Karpas-422 (cell line): ENCODE data around the gene RMDN2. TPM values are rescaled to one million over a fixed set of nuclear protein-coding genes. Genes with fewer than 3 reads are reported as not detected.

Source experiments
- DNase-seq: peaks from one replicate; pipeline ENCODE4 v3.0.0-alpha.2; 2015
- H2AFZ ChIP-seq: fragments of 200-600 bp; sonication (generic); 2 replicates; pipeline ENCODE4 v1.6.1; 2014; ENCODE audit warnings: antibody characterized with exemption, low read length, mixed read lengths
- H3K27ac ChIP-seq: fragments of 200-600 bp; sonication (generic); 2 replicates; pipeline ENCODE4 v1.5.1; 2014; ENCODE audit warnings: mild to moderate bottlenecking, low read length, moderate library complexity
- H3K27me3 ChIP-seq: fragments of 200-600 bp; sonication (generic); 2 replicates; pipeline ENCODE4 v1.6.1; 2014; ENCODE audit warnings: low read length, mixed read lengths
- H3K36me3 ChIP-seq: fragments of 200-600 bp; sonication (generic); 2 replicates; pipeline ENCODE4 v1.6.1; 2014; ENCODE audit warnings: low read length, mixed read lengths; ENCODE audit not compliant: insufficient read depth
- H3K4me1 ChIP-seq: fragments of 200-600 bp; sonication (generic); 2 replicates; pipeline ENCODE4 v1.6.1; 2014; ENCODE audit warnings: mild to moderate bottlenecking, low read length, mixed read lengths
- H3K4me2 ChIP-seq: fragments of 200-600 bp; sonication (generic); 2 replicates; pipeline ENCODE4 v1.6.1; 2014; ENCODE audit warnings: low read length, low read depth, mild to moderate bottlenecking; ENCODE audit not compliant: poor library complexity, severe bottlenecking
- H3K4me3 ChIP-seq: fragments of 200-600 bp; sonication (generic); 2 replicates; pipeline ENCODE4 v1.5.1; 2014; ENCODE audit warnings: mild to moderate bottlenecking, antibody characterized with exemption, low read length, mixed read lengths
- H3K79me2 ChIP-seq: fragments of 200-600 bp; sonication (generic); 2 replicates; pipeline ENCODE4 v1.6.1; 2014; ENCODE audit warnings: mild to moderate bottlenecking, low read length, mixed read lengths
- H3K9ac ChIP-seq: fragments of 200-600 bp; sonication (generic); 2 replicates; pipeline ENCODE4 v1.6.0; 2014; ENCODE audit warnings: low read length
- H3K9me2 ChIP-seq: fragments of 200-600 bp; sonication (generic), shearing (Covaris generic); replicated peaks from 2 replicates; pipeline ENCODE4 v1.6.0; 2014; ENCODE audit warnings: mild to moderate bottlenecking, low read length, moderate library complexity; ENCODE audit not compliant: insufficient read depth
- H3K9me3 ChIP-seq: fragments of 300-700, 200-600 bp; sonication (generic); 2 replicates; pipeline ENCODE4 v1.6.1; 2014; ENCODE audit warnings: low read length, mixed read lengths
- H4K20me1 ChIP-seq: fragments of 200-600 bp; sonication (generic); 2 replicates; pipeline ENCODE4 v1.6.1; 2014; ENCODE audit warnings: mild to moderate bottlenecking, antibody characterized with exemption, low read length, low read depth; ENCODE audit not compliant: insufficient read depth
- total RNA-seq: library from RNA; depleted of rRNA; stranded (reverse); fragments of >200 nt; shearing (Covaris generic); gene quantifications from 2 replicates; pipeline ENCODE4 v1.2.3, GENCODE V29; 2014; ENCODE audit warnings: low replicate concordance

The RMDN2 gene
- total RNA-seq, 1 experiment from 2014 or later = 6.5 TPM

DNA sequence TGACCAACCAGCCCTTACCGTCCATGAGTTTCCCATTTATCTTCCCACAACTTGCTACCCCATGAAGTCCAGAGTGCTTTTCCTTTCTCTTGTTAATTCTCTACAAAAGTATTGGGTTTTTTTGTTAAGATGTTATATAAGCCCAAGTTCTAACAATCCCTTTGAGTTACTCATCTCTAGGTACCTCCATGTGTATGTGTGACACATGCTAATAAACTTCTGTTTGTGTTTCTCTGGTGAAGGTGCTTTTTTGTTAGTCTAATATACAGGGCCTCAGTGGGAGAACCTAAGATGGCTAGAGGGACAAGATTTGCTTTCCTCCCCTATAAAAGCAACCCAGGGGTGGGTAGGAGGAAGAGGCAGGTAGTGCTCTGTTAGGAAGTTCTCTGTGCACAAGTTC is 31.8 kb upstream of the RMDN2 start:
- no peak overlapping the region for H3K4me3 ChIP-seq
- DNase-seq = no peak
- no peaks in the 10 kb centered on the region for H3K9me3 ChIP-seq
- H3K9ac ChIP-seq = no peak overlapping the region
- no peak overlapping the region for H3K27ac ChIP-seq
- no peaks in the 10 kb centered on the region for H4K20me1 ChIP-seq
- no peaks in the 10 kb centered on the region for H3K27me3 ChIP-seq
- no peak overlapping the region for H3K4me2 ChIP-seq
- H3K9me2 ChIP-seq = no peaks in the 10 kb centered on the region
- H3K4me1 ChIP-seq = no peaks in the 10 kb centered on the region
- no peaks in the 10 kb centered on the region for H3K79me2 ChIP-seq
- H2AFZ ChIP-seq = no peak overlapping the region
- H3K36me3 ChIP-seq = no peaks in the 10 kb centered on the region

DNA sequence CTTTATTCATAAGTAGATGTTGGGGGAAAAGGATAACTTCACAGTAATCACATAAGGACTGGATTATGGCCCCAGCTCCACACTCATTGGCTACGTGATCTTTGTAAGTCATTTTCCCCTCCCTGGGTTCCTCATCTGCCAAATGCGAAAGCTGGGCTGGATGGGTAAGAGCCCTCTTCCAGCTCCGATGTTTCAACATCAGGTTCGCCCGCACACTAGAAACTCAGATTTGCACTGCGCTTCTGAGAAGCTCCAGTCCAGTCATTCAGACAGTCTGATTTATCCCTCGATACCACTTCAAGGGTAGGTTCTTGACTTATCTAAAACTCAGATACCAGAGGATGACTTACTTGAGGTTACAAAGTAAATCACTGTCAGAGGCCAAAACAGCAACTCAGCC is 31.0 kb upstream of the RMDN2 start:
- no peaks in the 10 kb centered on the region for H3K36me3 ChIP-seq
- no peaks in the 10 kb centered on the region for H3K9me3 ChIP-seq
- no peaks in the 10 kb centered on the region for H4K20me1 ChIP-seq
- H3K4me1 ChIP-seq = no peaks in the 10 kb centered on the region
- no peak overlapping the region for H3K4me2 ChIP-seq
- H3K9me2 ChIP-seq = no peaks in the 10 kb centered on the region
- no peak overlapping the region for H3K27ac ChIP-seq
- H3K9ac ChIP-seq = no peak overlapping the region
- no peak for DNase-seq
- H3K4me3 ChIP-seq = no peak overlapping the region
- no peaks in the 10 kb centered on the region for H3K79me2 ChIP-seq
- no peak overlapping the region for H2AFZ ChIP-seq
- no peaks in the 10 kb centered on the region for H3K27me3 ChIP-seq

DNA sequence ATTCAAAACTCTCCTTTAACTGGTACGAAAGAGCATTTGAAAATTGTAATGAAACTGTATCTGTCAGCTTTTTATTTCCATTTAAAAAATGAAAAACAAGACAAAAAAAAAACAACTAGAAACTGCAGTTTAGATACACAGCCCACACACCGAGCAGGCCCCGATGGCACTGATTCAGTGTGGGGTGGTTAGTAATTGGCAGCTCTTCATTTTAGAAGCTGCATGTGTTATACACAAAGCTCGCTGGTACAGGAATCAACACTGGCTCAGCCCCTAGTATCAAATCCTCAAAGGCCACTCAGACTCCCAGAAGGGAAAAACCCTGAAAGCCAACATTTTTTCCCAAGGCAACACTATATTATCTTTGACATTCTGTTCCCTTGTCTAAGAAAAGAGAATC is 30.5 kb upstream of the RMDN2 start:
- Histone ChIP-seq H2AFZ (no peak overlapping the region), H3K27ac (no peak overlapping the region), H3K9me2 (no peaks in the 10 kb centered on the region), H3K4me3 (no peak overlapping the region), H3K36me3 (no peaks in the 10 kb centered on the region), H3K79me2 (no peaks in the 10 kb centered on the region), H4K20me1 (no peaks in the 10 kb centered on the region), H3K9ac (no peak overlapping the region), H3K4me1 (no peaks in the 10 kb centered on the region), H3K27me3 (no peaks in the 10 kb centered on the region), H3K4me2 (no peak overlapping the region), H3K9me3 (no peaks in the 10 kb centered on the region)
- DNase-seq = no peak

DNA sequence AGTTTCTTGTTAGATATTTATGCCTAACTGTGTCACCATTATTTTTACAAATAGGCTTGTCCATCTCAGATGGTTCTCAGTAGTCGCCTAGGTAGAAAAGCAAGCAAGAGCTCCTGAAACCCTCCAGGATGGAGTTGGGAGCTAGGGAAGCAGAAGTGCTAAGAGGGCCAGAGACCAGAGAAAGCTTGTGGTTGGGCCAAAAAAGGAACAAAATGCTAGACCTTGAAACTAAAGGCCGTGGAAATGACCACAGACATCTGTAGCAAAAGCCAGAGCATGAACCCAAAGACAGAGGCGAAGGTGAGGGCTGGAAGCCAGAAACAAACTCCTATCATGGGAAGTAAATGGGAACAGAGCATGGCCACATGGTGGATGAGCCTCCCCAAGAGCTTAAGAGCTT is 29.9 kb upstream of the RMDN2 start:
- DNase-seq = no peak
- H4K20me1 ChIP-seq = no peaks in the 10 kb centered on the region
- H3K27me3 ChIP-seq = no peaks in the 10 kb centered on the region
- no peaks in the 10 kb centered on the region for H3K79me2 ChIP-seq
- H3K36me3 ChIP-seq = no peaks in the 10 kb centered on the region
- no peak overlapping the region for H3K4me3 ChIP-seq
- no peak overlapping the region for H3K9ac ChIP-seq
- no peak overlapping the region for H3K27ac ChIP-seq
- H3K9me3 ChIP-seq = no peaks in the 10 kb centered on the region
- H3K4me2 ChIP-seq = no peak overlapping the region
- no peak overlapping the region for H2AFZ ChIP-seq
- H3K9me2 ChIP-seq = no peaks in the 10 kb centered on the region
- no peaks in the 10 kb centered on the region for H3K4me1 ChIP-seq

DNA sequence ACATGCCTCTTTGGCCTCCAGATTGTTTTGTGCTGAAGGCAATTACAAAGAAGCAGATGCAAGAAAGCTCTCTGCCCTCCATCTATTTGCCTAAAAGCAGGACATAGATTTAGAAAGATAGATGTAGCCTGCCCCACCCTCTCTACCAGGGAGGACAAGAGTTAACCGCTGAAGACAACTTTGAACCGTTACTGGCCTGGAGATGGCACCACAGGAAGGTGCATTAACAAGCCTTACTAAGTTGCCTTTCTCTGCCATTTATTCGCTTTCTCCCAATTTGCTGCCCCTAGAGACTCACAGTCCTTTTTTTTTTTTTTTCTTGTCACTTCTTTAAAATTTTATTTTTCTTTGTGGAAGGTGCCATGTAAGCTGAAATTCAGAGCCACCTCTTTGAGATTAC is 28.8 kb upstream of the RMDN2 start:
- H3K9me3 ChIP-seq = no peaks in the 10 kb centered on the region
- H3K79me2 ChIP-seq = no peaks in the 10 kb centered on the region
- H3K4me1 ChIP-seq = no peaks in the 10 kb centered on the region
- H3K9me2 ChIP-seq = no peaks in the 10 kb centered on the region
- H3K9ac ChIP-seq = no peak overlapping the region
- H3K4me3 ChIP-seq = no peak overlapping the region
- no peaks in the 10 kb centered on the region for H3K36me3 ChIP-seq
- peak; percentile 45 for DNase-seq
- H3K27ac ChIP-seq = no peak overlapping the region
- H3K27me3 ChIP-seq = no peaks in the 10 kb centered on the region
- no peak overlapping the region for H3K4me2 ChIP-seq
- H4K20me1 ChIP-seq = no peaks in the 10 kb centered on the region
- H2AFZ ChIP-seq = no peak overlapping the region

DNA sequence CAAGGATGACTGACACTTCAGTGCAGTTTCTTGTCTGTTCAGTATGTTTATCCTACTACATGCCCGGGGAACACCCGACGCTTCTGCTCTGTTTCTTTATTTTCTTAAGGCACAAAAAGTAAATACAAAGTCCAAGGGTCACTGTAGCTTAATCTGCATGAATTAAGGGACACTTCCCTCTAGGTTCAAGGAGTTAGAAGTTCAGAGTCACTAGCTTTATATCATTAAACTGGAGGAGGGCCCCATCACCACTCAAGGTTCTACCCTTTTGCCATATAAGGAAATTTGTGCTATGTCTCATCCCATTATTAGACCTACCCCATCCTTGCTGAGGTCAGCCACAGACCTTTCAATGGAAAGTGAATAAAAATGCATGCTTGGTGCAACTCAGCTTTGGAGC is 27.6 kb upstream of the RMDN2 start:
- Histone ChIP-seq H3K79me2 (no peaks in the 10 kb centered on the region), H3K4me3 (no peak overlapping the region), H3K4me2 (no peak overlapping the region), H3K27me3 (no peaks in the 10 kb centered on the region), H3K9ac (no peak overlapping the region), H3K9me3 (no peaks in the 10 kb centered on the region), H2AFZ (no peak overlapping the region), H3K9me2 (no peaks in the 10 kb centered on the region), H3K36me3 (no peaks in the 10 kb centered on the region), H4K20me1 (no peaks in the 10 kb centered on the region), H3K4me1 (no peaks in the 10 kb centered on the region), H3K27ac (no peak overlapping the region)
- no peak for DNase-seq

DNA sequence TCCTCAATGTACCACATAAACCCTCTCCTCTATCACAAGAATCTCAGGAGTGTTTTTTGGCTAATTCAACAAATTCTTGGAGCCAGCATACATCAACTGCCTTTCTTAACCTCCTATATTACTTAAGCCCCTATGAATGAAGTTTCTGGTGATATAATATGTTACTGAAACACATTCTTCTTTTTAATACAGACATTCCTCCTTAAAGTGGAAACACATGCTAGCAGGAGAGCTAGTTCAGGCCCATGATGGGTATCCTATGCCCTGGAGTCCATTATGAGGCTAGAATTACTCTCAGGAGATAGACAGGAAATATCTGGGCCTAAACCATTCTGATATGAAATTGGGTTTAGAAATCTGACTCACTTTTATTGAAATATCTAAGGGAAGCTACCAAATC is 26.6 kb upstream of the RMDN2 start:
- no peak for DNase-seq
- Histone ChIP-seq H3K9me3 (no peaks in the 10 kb centered on the region), H3K4me2 (no peak overlapping the region), H3K4me1 (no peaks in the 10 kb centered on the region), H4K20me1 (no peaks in the 10 kb centered on the region), H3K9me2 (no peaks in the 10 kb centered on the region), H3K4me3 (no peak overlapping the region), H3K36me3 (no peaks in the 10 kb centered on the region), H3K9ac (no peak overlapping the region), H3K27me3 (no peaks in the 10 kb centered on the region), H3K79me2 (no peaks in the 10 kb centered on the region), H3K27ac (no peak overlapping the region), H2AFZ (no peak overlapping the region)

DNA sequence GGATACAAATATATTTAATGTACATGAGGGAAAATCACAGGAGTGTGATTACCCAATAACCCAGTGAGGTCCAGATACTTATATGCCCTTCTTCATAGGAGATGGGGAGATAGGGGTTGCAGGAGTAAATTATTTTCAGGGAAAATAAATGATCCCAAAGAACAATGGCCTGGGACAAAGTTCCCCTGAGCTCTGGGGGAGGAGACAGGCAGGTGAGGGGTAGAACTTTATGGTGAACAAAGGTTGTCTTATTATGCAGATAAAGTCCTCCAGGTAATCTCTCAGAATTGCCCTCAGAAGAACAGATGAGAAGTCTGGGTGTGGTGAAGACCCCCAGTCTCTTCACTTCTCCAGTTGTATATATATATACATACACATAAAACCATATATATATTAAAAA is 22.1 kb upstream of the RMDN2 start:
- no peak for DNase-seq
- no peaks in the 10 kb centered on the region for H3K4me1 ChIP-seq
- H3K79me2 ChIP-seq = no peaks in the 10 kb centered on the region
- H3K4me3 ChIP-seq = no peak overlapping the region
- H3K27me3 ChIP-seq = no peaks in the 10 kb centered on the region
- no peaks in the 10 kb centered on the region for H3K36me3 ChIP-seq
- H4K20me1 ChIP-seq = no peaks in the 10 kb centered on the region
- no peak overlapping the region for H3K9ac ChIP-seq
- no peaks in the 10 kb centered on the region for H3K9me3 ChIP-seq
- no peak overlapping the region for H2AFZ ChIP-seq
- H3K27ac ChIP-seq = no peak overlapping the region
- H3K4me2 ChIP-seq = no peak overlapping the region
- no peaks in the 10 kb centered on the region for H3K9me2 ChIP-seq

DNA sequence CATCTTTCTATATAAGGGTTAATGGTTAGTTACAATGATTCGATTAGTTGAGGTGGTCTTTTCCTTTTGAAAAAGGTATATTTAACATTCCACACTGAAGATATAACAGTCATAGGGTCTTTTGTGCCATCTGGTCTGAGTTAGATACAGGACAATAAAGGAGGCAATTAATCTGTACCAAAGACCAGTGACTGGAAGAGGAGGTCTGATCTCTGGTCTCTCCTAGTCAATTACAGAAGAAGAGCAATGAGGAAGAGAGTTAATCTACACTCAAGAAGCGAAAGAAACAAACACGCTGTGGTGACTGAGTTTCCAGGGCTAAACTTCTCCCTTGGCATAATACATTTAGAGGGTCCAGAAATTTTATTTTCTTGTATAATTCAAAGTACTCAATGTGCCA is 20.7 kb upstream of the RMDN2 start:
- Histone ChIP-seq H2AFZ (no peak overlapping the region), H3K9me2 (no peaks in the 10 kb centered on the region)

More for the DNA sequence above, 20.7 kb upstream of the RMDN2 start:
- no peak for DNase-seq
- H3K27me3 ChIP-seq = no peaks in the 10 kb centered on the region
- H3K27ac ChIP-seq = no peak overlapping the region
- H3K9me3 ChIP-seq = no peaks in the 10 kb centered on the region
- no peaks in the 10 kb centered on the region for H3K4me1 ChIP-seq
- no peaks in the 10 kb centered on the region for H3K79me2 ChIP-seq
- H3K36me3 ChIP-seq = no peaks in the 10 kb centered on the region
- H3K4me3 ChIP-seq = no peak overlapping the region
- no peaks in the 10 kb centered on the region for H4K20me1 ChIP-seq
- H3K4me2 ChIP-seq = no peak overlapping the region
- H3K9ac ChIP-seq = no peak overlapping the region
